D721Med (cell line): ENCODE measurements around the gene OR1I1.

Experiments used
- DNase-seq: peaks from one replicate; pipeline ENCODE4 v3.0.0; 2011; ENCODE audit warnings: low spot score; ENCODE audit not compliant: insufficient read length
- FAIRE-seq: peaks from 2 replicates; lab custom pipeline; 2011; peaks lifted over from hg19 to GRCh38; lab: Jason Lieb, UNC
- CTCF ChIP-seq: IDR thresholded peaks from 2 replicates; pipeline ENCODE4 v1.5.1; 2012; ENCODE audit warnings: mild to moderate bottlenecking, control low read depth; ENCODE audit not compliant: insufficient read depth; ENCODE audit errors: missing control alignments

The OR1I1 gene

GRCh38 chr19:15098460-15098859, 16.4 kb downstream of the OR1I1 start:
- TF ChIP-seq CTCF: no peak
- FAIRE-seq (no peak), DNase-seq (no peak)

GRCh38 chr19:15099017-15099582, 17.1 kb downstream of the OR1I1 start:
- no peak for TF ChIP-seq CTCF

GRCh38 chr19:15101479-15102082, 19.6 kb downstream of the OR1I1 start:
- no peak for DNase-seq
- FAIRE-seq: no peak
- peak; percentile 54 for TF ChIP-seq CTCF

More at GRCh38 chr19:15099017-15099582, 17.1 kb downstream of the OR1I1 start:
- FAIRE-seq (no peak), DNase-seq (no peak)

GRCh38 chr19:15104003-15104402, 22.0 kb downstream of the OR1I1 start:
- TF ChIP-seq CTCF: no peak
- no peak for DNase-seq
- no peak for FAIRE-seq

- TF ChIP-seq CTCF: no peak
- no peak for DNase-seq
- no peak for FAIRE-seq
Observed at GRCh38 chr19:15104411-15104810, 22.4 kb downstream of the OR1I1 start.

- TF ChIP-seq CTCF: no peak
- FAIRE-seq (no peak), DNase-seq (no peak)
Observed at GRCh38 chr19:15105044-15105443, 23.0 kb downstream of the OR1I1 start.
